HG03108 (cell line): Measurements from ENCODE around the gene NBPF4.
A peak's percentile ranks its signal among the peaks of the same experiment; 100 is the strongest.
"Not testable (repeated sequence)": the region's sequence is repeated elsewhere in the genome, so short reads cannot be mapped to it uniquely, and the experiment has no call there.

ENCODE experiments used
- ATAC-seq: cut with Tn5 transposase; IDR thresholded peaks from one replicate; pipeline ENCODE4 v1.9.1; 2021; ENCODE audit warnings: moderate library complexity; ENCODE audit not compliant: unreplicated experiment

Gene NBPF4

GRCh38 chr1:108243976-108244375, at the start of gene NBPF4:
Gene NBPF4, minus strand, starts transcription at chr1:108244076. Its CDS starts 315 bp downstream, at chr1:108243761.
- not testable (repeated sequence) for ATAC-seq

- ATAC-seq: not testable (repeated sequence)
Measured at GRCh38 chr1:108282528-108283257, 38.8 kb upstream of the NBPF4 start.

- not testable (repeated sequence) for ATAC-seq
Measured at GRCh38 chr1:108272485-108273327, 28.8 kb upstream of the NBPF4 start.

DNA sequence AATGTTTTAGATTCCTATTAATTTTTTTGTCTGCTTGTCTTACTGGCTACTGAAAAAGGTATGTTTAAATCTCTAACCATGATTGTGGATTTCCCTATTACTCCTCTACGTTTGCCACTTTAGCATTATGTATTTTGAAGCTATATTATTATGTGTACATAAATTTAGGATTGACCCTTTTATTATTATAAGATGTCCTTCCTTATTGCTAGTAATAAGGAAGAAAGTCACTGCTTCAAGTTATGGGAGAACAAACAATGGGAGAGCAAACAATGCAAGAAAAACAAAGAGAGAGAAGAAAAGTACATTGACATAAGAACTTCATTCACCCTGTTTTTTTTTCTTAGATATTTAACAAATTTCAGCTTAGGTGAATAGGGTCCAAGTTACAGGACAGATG, 23.2 kb upstream of the NBPF4 start:
- ATAC-seq: not testable (repeated sequence)

- not testable (repeated sequence) for ATAC-seq
Measured at GRCh38 chr1:108261967-108262366, 18.1 kb upstream of the NBPF4 start.

DNA sequence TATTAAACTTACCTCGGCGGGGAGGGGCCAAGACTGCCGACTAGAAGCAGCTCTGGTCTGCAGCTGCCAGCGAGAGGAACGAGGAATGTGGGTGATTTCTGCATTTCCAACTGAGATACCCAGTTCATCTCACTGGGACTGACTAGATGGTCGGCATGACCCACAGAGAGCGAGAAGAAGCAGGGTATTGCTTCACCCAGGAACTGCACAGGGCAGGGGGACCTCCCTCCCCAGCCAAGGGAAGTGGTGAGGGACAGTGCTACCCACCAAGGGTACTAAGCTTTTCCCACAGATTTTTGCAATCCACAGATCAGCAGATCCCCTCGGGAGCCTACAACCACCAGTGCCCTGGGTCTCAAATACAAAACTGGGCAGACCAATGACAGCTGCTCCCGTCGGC, 17.6 kb upstream of the NBPF4 start:
- ATAC-seq: not testable (repeated sequence)

DNA sequence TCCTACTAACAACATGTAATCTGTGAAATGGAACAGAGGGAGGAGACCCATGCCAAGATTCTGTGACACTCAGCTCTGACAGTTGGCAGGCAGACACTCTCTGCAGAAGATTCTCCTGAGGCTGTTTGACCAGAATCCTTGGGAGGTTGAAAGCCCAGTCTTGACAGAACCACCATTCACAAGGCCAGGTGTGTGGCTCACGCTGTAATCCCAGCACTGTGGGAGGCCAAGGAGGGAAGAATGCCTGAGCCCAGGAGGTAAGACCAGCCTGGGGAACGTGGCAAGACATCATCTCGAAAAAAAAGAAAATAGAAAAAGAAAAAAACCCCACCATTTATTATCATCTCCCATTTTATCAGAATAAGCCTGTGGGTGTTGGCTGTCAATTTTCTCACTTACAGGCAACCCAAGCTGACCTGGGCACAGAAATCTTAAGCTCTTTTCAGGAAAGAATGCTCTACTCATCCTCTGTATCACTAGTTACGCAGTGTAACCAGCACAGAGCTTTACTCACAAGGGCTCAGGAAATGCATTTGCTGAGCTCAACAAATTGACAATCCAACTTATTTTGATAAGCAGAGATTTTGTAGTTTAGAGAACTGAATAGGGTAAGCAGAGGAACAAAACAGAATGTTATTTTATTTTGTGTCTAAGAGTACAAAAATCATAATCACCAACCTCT, 16.8 kb upstream of the NBPF4 start:
- not testable (repeated sequence) for ATAC-seq

- ATAC-seq: peak; percentile 74
Measured at GRCh38 chr1:108255426-108255825, 11.6 kb upstream of the NBPF4 start.

DNA sequence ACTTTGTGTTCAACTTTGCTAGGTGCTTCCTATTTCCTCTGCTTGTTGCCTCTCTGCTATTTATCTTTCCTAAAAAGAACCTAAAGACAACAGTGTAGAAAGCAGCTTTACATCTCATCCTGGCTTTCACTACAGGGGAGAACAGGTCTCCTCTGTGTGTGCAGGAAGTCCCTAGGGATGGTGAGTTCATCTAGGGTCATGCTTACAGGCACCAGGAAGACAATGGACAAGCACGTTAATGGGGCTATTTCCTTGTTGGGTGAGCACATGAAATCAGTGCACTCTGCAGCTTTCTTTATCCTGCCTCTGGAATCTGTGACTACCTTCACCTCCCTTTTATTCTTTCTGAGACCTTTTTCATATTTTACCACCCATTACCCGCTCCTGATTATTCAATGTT, 4.5 kb downstream of the NBPF4 start:
- not testable (repeated sequence) for ATAC-seq

DNA sequence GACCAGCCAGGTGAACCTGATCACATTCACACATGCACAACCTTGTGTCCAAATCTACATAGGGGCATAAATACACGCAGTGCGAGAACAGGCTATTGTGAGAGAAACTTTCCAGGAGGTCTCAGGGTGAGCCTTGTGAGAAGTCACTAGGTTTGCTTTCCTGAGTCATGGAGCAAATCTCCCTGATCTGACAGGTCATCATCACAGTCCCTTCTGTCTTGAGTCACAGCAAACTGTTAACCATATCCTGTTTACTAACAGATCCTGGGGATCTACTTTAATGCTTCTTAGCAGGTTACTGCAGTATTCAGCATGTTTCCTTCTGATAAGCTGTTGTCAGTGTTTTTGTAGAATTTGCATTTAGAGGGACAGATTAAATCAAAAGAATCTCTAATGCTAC, 8.6 kb downstream of the NBPF4 start:
- not testable (repeated sequence) for ATAC-seq

- not testable (repeated sequence) for ATAC-seq
Measured at GRCh38 chr1:108232183-108232582, 11.7 kb downstream of the NBPF4 start.

GRCh38 chr1:108229976-108230375, 13.9 kb downstream of the NBPF4 start:
- ATAC-seq: not testable (repeated sequence)

DNA sequence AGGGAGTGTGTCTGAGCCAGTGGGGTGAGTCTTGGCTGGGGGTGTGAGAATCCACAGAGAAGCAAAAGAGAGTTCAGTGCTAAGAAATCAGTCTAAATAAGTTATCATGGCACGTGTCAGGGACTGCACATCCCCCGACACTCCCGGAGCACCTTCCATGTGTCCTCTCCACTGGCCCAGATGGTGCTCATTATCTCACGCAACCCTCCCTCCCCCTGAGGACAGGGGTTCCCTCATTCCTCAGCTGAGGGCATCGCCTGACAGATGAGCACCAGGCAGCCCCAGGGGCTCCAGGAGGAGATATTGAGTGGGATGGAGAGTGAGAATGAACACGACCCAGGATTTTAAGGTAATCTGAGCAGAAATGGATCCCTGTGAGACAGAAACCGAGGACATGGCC, 16.1 kb downstream of the NBPF4 start:
- ATAC-seq: not testable (repeated sequence)

DNA sequence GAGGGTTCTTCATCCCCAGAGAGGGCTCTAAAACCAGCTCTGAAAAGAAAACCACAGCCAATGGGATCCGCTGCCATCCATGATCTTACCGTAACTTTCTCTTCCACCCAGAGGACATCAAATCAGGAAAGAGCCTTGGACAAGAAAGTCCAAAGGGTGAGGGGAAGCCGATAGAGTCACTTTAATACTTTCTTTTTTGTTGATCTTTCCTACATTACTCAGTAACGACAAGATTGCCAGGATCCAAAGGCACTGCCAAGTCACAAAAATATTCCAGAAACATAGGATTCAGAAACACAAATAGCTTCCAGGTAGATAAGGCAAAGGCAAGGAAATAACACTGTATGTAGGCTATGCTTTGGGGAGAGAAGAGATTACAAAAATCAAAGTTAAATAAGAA, 17.0 kb downstream of the NBPF4 start:
- not testable (repeated sequence) for ATAC-seq

GRCh38 chr1:108223226-108223625, 20.6 kb downstream of the NBPF4 start:
- not testable (repeated sequence) for ATAC-seq

DNA sequence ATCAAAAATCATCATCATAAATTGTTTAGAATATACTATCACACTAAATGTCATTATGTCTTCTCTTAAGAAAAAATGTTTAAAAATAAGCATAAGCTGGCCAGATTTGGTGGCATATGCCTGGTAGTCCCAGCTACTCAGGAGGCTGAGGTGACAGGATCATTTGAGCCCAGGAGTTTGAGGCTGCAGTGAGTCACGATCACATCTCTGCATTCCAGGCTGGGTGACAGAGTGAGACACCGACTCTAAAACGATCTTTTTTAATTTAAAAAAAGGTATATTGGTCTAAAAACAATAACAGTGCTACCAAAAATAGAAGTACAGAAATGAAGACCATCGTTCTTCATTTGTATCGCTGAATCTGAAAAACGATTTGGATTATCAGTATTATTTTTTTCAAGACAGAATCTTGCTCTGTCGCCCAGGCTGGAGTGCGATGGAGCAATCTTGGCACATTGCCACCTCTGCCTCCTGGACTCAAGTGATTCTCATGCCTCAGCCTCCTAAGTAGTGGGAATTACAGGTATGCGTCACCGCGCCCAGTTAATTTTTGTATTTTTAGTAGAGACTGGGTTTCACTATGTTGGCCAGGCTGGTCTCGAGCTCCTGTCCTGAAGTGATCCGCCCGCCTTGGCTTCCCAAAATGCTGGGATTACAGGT, 26.2 kb downstream of the NBPF4 start:
- ATAC-seq: not testable (repeated sequence)

- ATAC-seq: not testable (repeated sequence)
Measured at GRCh38 chr1:108217007-108217406, 26.9 kb downstream of the NBPF4 start.

DNA sequence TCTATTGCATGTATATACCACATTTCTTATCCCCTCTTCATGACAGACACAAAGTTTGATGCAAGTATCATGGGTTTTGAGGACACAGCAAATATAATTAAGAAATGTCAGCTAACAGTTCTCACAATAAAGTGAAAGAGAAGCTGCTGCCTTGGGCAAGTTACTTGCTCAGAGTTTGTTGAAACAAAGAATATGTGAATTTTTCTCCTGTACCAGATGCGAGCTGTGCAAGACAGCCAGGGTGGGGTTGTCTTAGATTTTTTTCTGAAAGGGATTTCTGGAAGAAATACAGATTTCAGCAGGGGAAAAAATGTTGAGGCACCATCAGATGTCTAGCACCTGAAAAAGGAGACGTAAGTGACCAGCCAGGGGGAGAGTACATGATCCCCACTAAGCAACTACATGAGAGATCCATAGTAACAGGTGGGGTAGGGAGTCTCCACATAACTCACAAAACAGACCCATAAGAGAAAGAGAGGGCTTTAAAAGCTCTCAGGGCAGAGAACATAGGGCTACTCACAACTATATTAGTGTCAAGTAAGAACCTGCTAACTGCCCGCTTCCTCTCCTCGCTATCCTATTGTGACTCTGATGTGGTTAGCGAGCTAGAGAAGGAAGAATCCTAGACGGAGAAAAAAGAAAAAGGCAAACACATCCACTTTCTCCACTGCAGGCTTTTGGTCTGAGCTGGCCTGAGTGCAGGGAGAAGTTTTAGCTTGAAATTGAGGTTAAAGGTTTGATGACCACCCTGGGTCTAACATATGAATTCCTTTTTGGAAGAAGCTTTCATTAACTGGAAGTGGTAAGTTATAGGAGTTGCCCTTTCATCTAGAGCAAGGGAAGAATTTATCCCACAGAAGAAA, 27.6 kb downstream of the NBPF4 start:
- not testable (repeated sequence) for ATAC-seq

DNA sequence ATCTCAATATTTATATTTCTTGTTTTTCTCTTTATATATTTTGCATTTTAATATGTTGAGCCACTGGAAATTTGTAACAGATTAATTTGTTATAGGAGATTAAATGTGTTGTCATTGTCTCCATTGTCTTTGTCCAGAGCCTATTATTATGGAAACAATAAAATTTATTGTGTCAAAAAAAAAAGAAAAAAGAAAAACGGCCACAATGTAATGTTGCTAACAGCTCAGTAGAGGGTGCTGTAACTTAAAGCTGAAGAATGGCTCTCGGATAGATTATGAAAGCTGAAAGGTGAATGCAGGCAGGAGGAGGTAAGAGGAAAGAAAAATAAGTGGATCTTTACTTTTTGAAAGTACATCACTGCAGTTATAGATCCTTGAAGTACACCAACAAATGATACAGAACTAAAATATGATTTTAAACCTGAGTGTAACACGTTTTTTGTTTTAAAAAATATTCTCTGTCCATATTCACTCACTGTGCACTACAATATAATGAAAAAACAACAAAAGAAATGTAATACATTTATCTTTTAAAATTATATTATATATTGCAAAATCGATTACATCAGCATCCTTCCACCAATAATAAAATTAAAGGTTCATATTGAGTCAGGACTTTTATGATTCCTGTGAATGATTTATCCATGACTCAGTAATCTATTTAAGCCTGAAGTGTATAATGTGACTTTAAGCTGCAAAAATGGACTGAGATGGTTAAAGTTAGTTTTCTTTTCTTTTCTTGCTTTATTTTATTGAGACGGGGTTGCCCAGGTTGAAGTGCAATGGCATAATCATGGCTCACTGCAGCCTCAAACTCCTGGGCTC, 29.0 kb downstream of the NBPF4 start:
- ATAC-seq: not testable (repeated sequence)
